ENCODE results near the gene AMY1C. TPM values are rescaled to one million over a fixed set of nuclear protein-coding genes. Genes with fewer than 3 reads are reported as not detected.

Gene AMY1C
- total RNA-seq, 3 donors from 2014 or later: not detected

- Histone ChIP-seq H3K27me3 (no peaks in the 10 kb centered on the region), H3K27ac (no peak overlapping the region), H3K9me3 (peaks cover 0 to 8% of the 10 kb centered on the region in 2 donors), H3K36me3 (no peaks in the 10 kb centered on the region), H3K4me3 (no peak overlapping the region), H3K4me1 (no peaks in the 10 kb centered on the region)
- TF ChIP-seq CTCF (IDR thresholded peaks at IDR 0.05) (no peak), POLR2A (IDR thresholded peaks at IDR 0.05) (no peak), POLR2AphosphoS5 (IDR thresholded peaks at IDR 0.05) (no peak)
- intact Hi-C loops (cut with DNase I; ENCODE audit: low total_unique reads): no loop called here
- DNase-seq (ENCODE audit: low spot score in 2 of 2): no peak
These were observed 12.2 kb downstream of the AMY1C start for GRCh38 chr1:103761896-103762295.

GRCh38 chr1:103779932-103780331 lies 30.2 kb downstream of the AMY1C start:
- Histone ChIP-seq H3K4me1 (no peaks in the 10 kb centered on the region), H3K27me3 (no peaks in the 10 kb centered on the region), H3K36me3 (no peaks in the 10 kb centered on the region), H3K27ac (no peak overlapping the region), H3K4me3 (no peak overlapping the region), H3K9me3 (no peaks in the 10 kb centered on the region)
- intact Hi-C loops (cut with DNase I; ENCODE audit: low total_unique reads): no loop called here
- DNase-seq (ENCODE audit: low spot score in 2 of 2): no peak
- TF ChIP-seq POLR2A (IDR thresholded peaks at IDR 0.05): no peak
- no peak for TF ChIP-seq CTCF (IDR thresholded peaks at IDR 0.05)
- no peak for TF ChIP-seq POLR2AphosphoS5 (IDR thresholded peaks at IDR 0.05)

GRCh38 chr1:103783944-103784377 lies 34.3 kb downstream of the AMY1C start:
- intact Hi-C loops (cut with DNase I; ENCODE audit: low total_unique reads): no loop called here
- DNase-seq (ENCODE audit: low spot score in 2 of 2): no peak
- no peaks in the 10 kb centered on the region for H3K36me3 ChIP-seq
- H3K27me3 ChIP-seq: no peaks in the 10 kb centered on the region
- TF ChIP-seq POLR2AphosphoS5 (IDR thresholded peaks at IDR 0.05) (no peak), CTCF (IDR thresholded peaks at IDR 0.05) (no peak), POLR2A (IDR thresholded peaks at IDR 0.05) (no peak)
- no peak overlapping the region for H3K27ac ChIP-seq
- no peaks in the 10 kb centered on the region for H3K4me1 ChIP-seq
- H3K4me3 ChIP-seq: no peak overlapping the region
- H3K9me3 ChIP-seq: no peaks in the 10 kb centered on the region

GRCh38 chr1:103788377-103788776 lies 38.7 kb downstream of the AMY1C start:
- intact Hi-C loops (cut with DNase I; ENCODE audit: low total_unique reads): no loop called here
- no peak for TF ChIP-seq POLR2A (IDR thresholded peaks at IDR 0.05)
- TF ChIP-seq CTCF (IDR thresholded peaks at IDR 0.05): no peak
- no peak for TF ChIP-seq POLR2AphosphoS5 (IDR thresholded peaks at IDR 0.05)
- no peak overlapping the region for H3K27ac ChIP-seq

GRCh38 chr1:103790172-103790571 lies 40.5 kb downstream of the AMY1C start:
- H3K9me3 ChIP-seq: no peaks in the 10 kb centered on the region
- no peak overlapping the region for H3K4me3 ChIP-seq
- TF ChIP-seq CTCF (IDR thresholded peaks at IDR 0.05) (no peak), POLR2AphosphoS5 (IDR thresholded peaks at IDR 0.05) (no peak), POLR2A (IDR thresholded peaks at IDR 0.05) (no peak)
- no peaks in the 10 kb centered on the region for H3K4me1 ChIP-seq
- DNase-seq (ENCODE audit: low spot score in 2 of 2): no peak
- intact Hi-C loops (cut with DNase I; ENCODE audit: low total_unique reads): no loop called here
- no peaks in the 10 kb centered on the region for H3K36me3 ChIP-seq
- no peaks in the 10 kb centered on the region for H3K27me3 ChIP-seq
- H3K27ac ChIP-seq: no peak overlapping the region

More at GRCh38 chr1:103788377-103788776, 38.7 kb downstream of the AMY1C start:
- Histone ChIP-seq H3K4me1 (no peaks in the 10 kb centered on the region), H3K36me3 (no peaks in the 10 kb centered on the region), H3K27me3 (no peaks in the 10 kb centered on the region), H3K9me3 (no peaks in the 10 kb centered on the region), H3K4me3 (no peak overlapping the region)
- no peak for DNase-seq (ENCODE audit: low spot score in 2 of 2)

Other genes with a start within 250 kb of the AMY1C start
- 10 to 100 TPM; 41.0 to 67.8 (median 58.7) TPM for gene RNPC3, start 224.2 kb upstream of the AMY1C start, total RNA-seq
- gene AMY2B, start 178.3 kb upstream of the AMY1C start, total RNA-seq: 10 to 100 TPM; 47.2 to 79.0 (median 54.1) TPM
- 1 to 10 TPM in 1 of 3 donors, not detected in 2; 1.3 TPM for gene AMY2A, start 132.5 kb upstream of the AMY1C start, total RNA-seq
- not detected for gene AMY1A, start 94.1 kb upstream of the AMY1C start, total RNA-seq
- gene AMY1B, start 53.7 kb upstream of the AMY1C start, total RNA-seq: not detected

Measured in breast epithelium (tissue), 4 donors.